ENCODE measurements around the gene GRM3. TPM values are rescaled to one million over a fixed set of nuclear protein-coding genes. Genes with fewer than 3 reads are reported as not detected.

GRM3 gene
- total RNA-seq, 1 donor, result not detected

DNA sequence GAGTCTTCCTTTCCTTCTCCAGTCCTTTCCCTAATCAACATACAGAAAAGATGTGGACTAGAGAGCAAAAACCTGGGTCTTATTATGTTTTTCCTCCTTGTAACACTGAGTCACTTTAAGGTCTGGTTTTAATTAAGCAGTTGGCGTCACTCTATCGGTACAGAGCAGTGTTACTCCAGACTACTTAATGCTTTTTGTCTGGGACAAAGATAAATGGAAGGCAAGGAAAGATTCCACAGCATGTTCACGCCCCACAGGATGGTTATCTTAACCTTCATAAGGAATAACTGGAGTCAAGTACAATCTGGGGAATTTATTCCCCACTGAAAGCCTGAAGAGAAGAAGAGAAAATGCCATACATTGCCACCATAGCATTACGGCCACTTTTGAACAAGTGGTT lies 270.0 kb downstream of the GRM3 start:
- H3K79me2 ChIP-seq (ENCODE audit: insufficient read depth, low read length), result no peaks in the 10 kb centered on the region
- H3K27ac ChIP-seq (ENCODE audit: low read depth, low read length), result no peak overlapping the region
- TF ChIP-seq, protein P1, sequence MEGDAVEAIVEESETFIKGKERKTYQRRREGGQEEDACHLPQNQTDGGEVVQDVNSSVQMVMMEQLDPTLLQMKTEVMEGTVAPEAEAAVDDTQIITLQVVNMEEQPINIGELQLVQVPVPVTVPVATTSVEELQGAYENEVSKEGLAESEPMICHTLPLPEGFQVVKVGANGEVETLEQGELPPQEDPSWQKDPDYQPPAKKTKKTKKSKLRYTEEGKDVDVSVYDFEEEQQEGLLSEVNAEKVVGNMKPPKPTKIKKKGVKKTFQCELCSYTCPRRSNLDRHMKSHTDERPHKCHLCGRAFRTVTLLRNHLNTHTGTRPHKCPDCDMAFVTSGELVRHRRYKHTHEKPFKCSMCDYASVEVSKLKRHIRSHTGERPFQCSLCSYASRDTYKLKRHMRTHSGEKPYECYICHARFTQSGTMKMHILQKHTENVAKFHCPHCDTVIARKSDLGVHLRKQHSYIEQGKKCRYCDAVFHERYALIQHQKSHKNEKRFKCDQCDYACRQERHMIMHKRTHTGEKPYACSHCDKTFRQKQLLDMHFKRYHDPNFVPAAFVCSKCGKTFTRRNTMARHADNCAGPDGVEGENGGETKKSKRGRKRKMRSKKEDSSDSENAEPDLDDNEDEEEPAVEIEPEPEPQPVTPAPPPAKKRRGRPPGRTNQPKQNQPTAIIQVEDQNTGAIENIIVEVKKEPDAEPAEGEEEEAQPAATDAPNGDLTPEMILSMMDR (IDR thresholded peaks at IDR 0.05; ENCODE audit: extremely low read depth, low read depth, low read length), result no peak
- DNase-seq (ENCODE audit: insufficient read length, low spot score, missing footprints), result no peak
- no peak overlapping the region for H2AFZ ChIP-seq (ENCODE audit: low read length)
- no peaks in the 10 kb centered on the region for H3K27me3 ChIP-seq (ENCODE audit: insufficient read depth, low read length)
- no peaks in the 10 kb centered on the region for H3K9me3 ChIP-seq (ENCODE audit: low read depth, low read length)
- no peaks in the 10 kb centered on the region for H4K20me1 ChIP-seq (ENCODE audit: insufficient read depth, low read length)
- H3K36me3 ChIP-seq (ENCODE audit: insufficient read depth, low read length), result no peaks in the 10 kb centered on the region
- no peak overlapping the region for H3K4me2 ChIP-seq (ENCODE audit: insufficient read depth, low read length)
- H3K4me1 ChIP-seq (ENCODE audit: insufficient read depth, low read length), result no peaks in the 10 kb centered on the region
- H3K4me3 ChIP-seq (ENCODE audit: insufficient read depth, low read length), result no peak overlapping the region

Data from osteoblast (primary cell).